Osteoblast (primary cell): ENCODE data around the gene MRPS15. TPM values are rescaled to one million over a fixed set of nuclear protein-coding genes. Genes with fewer than 3 reads are reported as not detected.

Experiments
- small RNA-seq: library from RNA; depleted of rRNA; stranded (forward); fragments of <200 nt; gene quantifications from one replicate; pipeline ENCODE3, GENCODE V24; 2012
- total RNA-seq: library from RNA; depleted of rRNA; stranded (reverse); fragments of >200 nt; gene quantifications from 2 replicates; pipeline ENCODE4 v1.2.3, GENCODE V29; 2012

Gene MRPS15
- total RNA-seq, 1 donor, result 77.1 TPM

Small RNA genes within 50 kb of the gene (small RNA-seq; reads per million reads assigned to genes)
- 1.6 reads per million, percentile 54 among the genes with 10 or more reads in this experiment for gene SNORA63C

Other genes starting within 250 kb of the MRPS15 start
- gene THRAP3, start 239.9 kb downstream of the MRPS15 start, total RNA-seq, result 127 and 137 TPM in 2 replicates
- 1.8 and 2.2 TPM in 2 replicates for gene SH3D21, start 158.0 kb downstream of the MRPS15 start, total RNA-seq
- 119 and 135 TPM in 2 replicates for gene EVA1B, start 140.7 kb downstream of the MRPS15 start, total RNA-seq
- 11.9 and 12.4 TPM in 2 replicates for gene STK40, start 78.5 kb downstream of the MRPS15 start, total RNA-seq
- 4.4 and 6.2 TPM in 2 replicates for gene LSM10, start 66.5 kb downstream of the MRPS15 start, total RNA-seq
- gene OSCP1, start 13.9 kb downstream of the MRPS15 start, total RNA-seq, result 14.5 and 15.6 TPM in 2 replicates
- not detected in 2 replicates for gene CSF3R, start 18.5 kb upstream of the MRPS15 start, total RNA-seq